ENCODE results near the gene UVSSA. TPM values are rescaled to one million over a fixed set of nuclear protein-coding genes. Genes with fewer than 3 reads are reported as not detected.

The UVSSA gene
- polyA plus RNA-seq, 1 of the 3 experiments (the other 2 are of a cell fraction): 14.9 TPM

GRCh38 chr4:1312821-1313640, 34.0 kb upstream of the UVSSA start (continued):
- TF ChIP-seq REST (IDR thresholded peaks at IDR 0.05; ENCODE audit: low read depth, low read length) (no peak), MAX (IDR thresholded peaks at IDR 0.05; ENCODE audit: low read depth) (no peak), IRF3 (IDR thresholded peaks at IDR 0.05; ENCODE audit: low read depth, low read length) (no peak), TAF1 (IDR thresholded peaks at IDR 0.05; ENCODE audit: borderline replicate concordance, low read depth, low read length) (no peak), NRF1 (IDR thresholded peaks at IDR 0.05; ENCODE audit: low read depth, low read length) (no peak)

- peaks cover 63% of the 10 kb centered on the region for H3K79me2 ChIP-seq (ENCODE audit: insufficient read depth)
- no peaks in the 10 kb centered on the region for H3K9me3 ChIP-seq
- CTCF ChIA-PET: interaction anchor here (0.8 to 1.3 kb wide), 2 partner anchors 12 to 15 kb away, joined by 3 read pairs; no protein-coding TSS in a partner anchor
- no peak overlapping the region for H3K9ac ChIP-seq
- peaks cover 0 to 3% of the 10 kb centered on the region in 2 experiments; a peak in 1 of 4 replicates for H3K4me1 ChIP-seq (ENCODE audit: control insufficient read depth in 1 of 2, insufficient read depth in 2 of 2, low read depth in 1 of 2, low read length in 1 of 2)
- H3K27me3 ChIP-seq (ENCODE audit: insufficient read depth): no peaks in the 10 kb centered on the region
- no peak overlapping the region for H3K4me2 ChIP-seq
- H3K9me2 ChIP-seq: no peaks in the 10 kb centered on the region
- peaks cover 43 to 50% of the 10 kb centered on the region in 2 experiments for H3K36me3 ChIP-seq (replicated peaks in 1 of 2; ENCODE audit: control insufficient read depth in 1 of 2, insufficient read depth in 2 of 2, low read length in 1 of 2)
- H4K20me1 ChIP-seq (ENCODE audit: insufficient read depth): peaks cover 13% of the 10 kb centered on the region; the same call in 1 of the 2 replicates
- 99% methylated on average over 16 of the region's 28 CpGs for WGBS (ENCODE audit: low lambda C conversion rate)
- DNase-seq: no peak
- no peak overlapping the region for H2AFZ ChIP-seq (ENCODE audit: low read depth)
- peaks cover 16% of the 10 kb centered on the region for H3F3A ChIP-seq (replicated peaks; ENCODE audit: insufficient read depth)
- TF ChIP-seq RCOR1 (IDR thresholded peaks at IDR 0.05; ENCODE audit: low read length) (no peak), RXRA (IDR thresholded peaks at IDR 0.05; ENCODE audit: borderline replicate concordance, low read depth) (no peak), TEAD4 (IDR thresholded peaks at IDR 0.05; ENCODE audit: borderline replicate concordance, insufficient read depth) (no peak), GATA2 (CRISPR knock-in tag; IDR thresholded peaks at IDR 0.05) (no peak), TAF1 (IDR thresholded peaks at IDR 0.05; ENCODE audit: borderline replicate concordance, low read depth, low read length) (no peak), EZH2phosphoT487 (IDR thresholded peaks at IDR 0.05; ENCODE audit: borderline replicate concordance, low read depth) (no peak), USF1 (IDR thresholded peaks at IDR 0.05; ENCODE audit: borderline replicate concordance, low read depth) (no peak), ZBTB33 (IDR thresholded peaks at IDR 0.05; ENCODE audit: borderline replicate concordance, low read depth) (no peak)
- POLR2A ChIA-PET: no interaction called here
- no peak overlapping the region for H3K27ac ChIP-seq (ENCODE audit: low read depth in 2 of 2, low read length in 1 of 2)
- no peak overlapping the region for H3K4me3 ChIP-seq (ENCODE audit: low read depth in 2 of 2, low read length in 1 of 2)
Observed at GRCh38 chr4:1315306-1315705, 31.7 kb upstream of the UVSSA start.

Measured in SK-N-SH (cell line).